Nucleus accumbens (tissue), 56 donors: ENCODE measurements around the gene NUAK1.

ENCODE experiments used
- DNase-seq, 56 donors: peaks; one replicate each; lab custom pipeline; 2025; lab: John Stamatoyannopoulos, UW

Gene NUAK1

GRCh38 chr12:106088811-106089485, 49.8 kb downstream of the NUAK1 start:
- DNase-seq = peak in 6 of 56 donors; percentile 13 to 36 (median 22)

GRCh38 chr12:106088246-106088808, 50.4 kb downstream of the NUAK1 start:
- DNase-seq = no peak

- DNase-seq = peak in 51 of 56 donors; percentile 17 to 93 (median 69)
Measured at GRCh38 chr12:106086696-106087095, 52.1 kb downstream of the NUAK1 start.

DNA sequence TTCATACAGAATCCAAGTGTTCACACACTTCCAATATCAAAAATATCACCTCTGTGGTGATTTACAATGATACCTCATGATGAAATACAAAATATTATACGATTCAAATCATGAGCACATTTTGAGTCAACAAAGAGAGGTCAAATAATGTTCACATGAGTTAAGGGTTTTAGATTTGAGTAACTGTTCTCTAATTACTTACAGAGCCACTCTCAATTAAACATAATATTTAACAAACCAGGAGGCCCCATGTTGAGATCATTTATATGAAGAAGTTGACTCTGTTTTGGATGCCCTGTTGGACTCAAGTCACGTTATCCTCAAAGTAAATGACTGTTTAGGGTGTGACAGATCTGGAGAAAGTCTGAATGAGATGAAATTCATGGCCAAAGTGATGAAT, 53.5 kb downstream of the NUAK1 start:
- no peak for DNase-seq

GRCh38 chr12:106084759-106085158, 54.0 kb downstream of the NUAK1 start:
- DNase-seq = no peak

DNA sequence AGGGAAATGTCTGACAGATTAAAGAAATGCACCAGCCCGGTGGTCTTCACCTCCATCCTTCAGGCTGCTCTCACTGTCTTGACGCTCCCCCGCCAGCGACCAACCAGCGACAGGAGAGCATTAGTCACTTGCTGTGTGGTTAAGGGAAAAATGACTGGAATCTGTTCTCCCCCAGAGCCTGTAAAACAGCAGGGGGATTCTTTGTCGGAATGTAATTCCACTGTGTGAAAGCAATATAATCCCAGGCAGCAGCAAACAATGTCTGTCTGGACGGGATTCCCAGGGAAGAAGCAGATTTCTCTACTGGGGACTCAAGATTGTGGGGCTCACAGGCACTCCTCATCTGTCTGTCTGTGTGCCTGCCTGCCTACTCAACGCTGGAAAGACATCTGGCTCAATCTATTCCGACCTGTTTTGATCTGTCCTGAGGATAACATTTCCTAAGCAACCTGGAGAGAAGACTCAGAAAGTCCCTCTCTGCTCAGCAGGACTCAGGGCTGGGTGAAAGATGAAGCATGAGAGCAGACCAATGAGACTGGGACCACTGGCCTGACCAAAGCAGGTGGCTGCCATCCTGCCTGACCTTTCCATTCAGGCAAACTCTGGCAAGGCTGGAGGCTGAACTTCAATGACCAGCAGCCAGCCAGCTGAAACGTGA, 54.6 kb downstream of the NUAK1 start:
- peak in 8 of 56 donors; percentile 15 to 45 (median 28) for DNase-seq

- no peak for DNase-seq
Measured at GRCh38 chr12:106082216-106083175, 56.3 kb downstream of the NUAK1 start.

- no peak for DNase-seq
Measured at GRCh38 chr12:106081606-106082005, 57.1 kb downstream of the NUAK1 start.

- DNase-seq = no peak
Measured at GRCh38 chr12:106080791-106081170, 58.0 kb downstream of the NUAK1 start.

DNA sequence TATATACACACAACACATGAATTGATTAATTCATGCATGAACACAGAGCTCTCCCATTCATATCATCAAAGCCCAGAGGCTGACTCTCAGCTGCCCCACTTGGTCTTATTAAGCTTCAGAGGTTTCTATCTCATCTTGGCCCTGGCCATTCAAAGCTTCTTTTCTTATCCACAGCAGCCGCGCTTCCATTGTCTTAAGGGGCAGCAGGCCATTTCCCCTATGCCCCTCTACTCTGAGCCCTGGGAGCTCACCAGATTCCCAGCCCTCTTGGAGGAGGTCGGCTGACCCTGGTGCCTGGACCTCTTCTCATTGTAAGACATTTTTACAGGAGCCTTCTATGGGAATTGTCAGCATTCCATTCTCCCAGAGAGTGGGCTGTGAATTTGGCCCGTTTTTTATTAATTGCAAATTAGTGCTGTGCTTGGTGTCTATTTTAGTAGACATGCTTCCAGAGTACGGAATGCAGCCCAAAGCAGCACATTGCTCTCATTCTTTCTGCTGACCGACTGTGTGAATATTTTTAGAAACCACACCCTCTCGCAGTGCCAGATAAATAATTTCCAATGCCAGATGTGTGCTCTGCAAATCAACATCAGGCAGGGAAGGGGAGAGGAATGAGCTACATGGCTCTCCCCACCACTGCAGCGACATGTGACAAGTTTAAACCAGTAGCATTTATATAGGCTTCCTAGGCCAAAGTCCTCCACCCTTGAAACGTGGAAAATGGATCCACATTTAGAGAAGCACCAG, 58.5 kb downstream of the NUAK1 start:
- peak in 2 of 56 donors; percentile 12 to 24 for DNase-seq

- DNase-seq = no peak
Measured at GRCh38 chr12:106079148-106079738, 59.5 kb downstream of the NUAK1 start.

DNA sequence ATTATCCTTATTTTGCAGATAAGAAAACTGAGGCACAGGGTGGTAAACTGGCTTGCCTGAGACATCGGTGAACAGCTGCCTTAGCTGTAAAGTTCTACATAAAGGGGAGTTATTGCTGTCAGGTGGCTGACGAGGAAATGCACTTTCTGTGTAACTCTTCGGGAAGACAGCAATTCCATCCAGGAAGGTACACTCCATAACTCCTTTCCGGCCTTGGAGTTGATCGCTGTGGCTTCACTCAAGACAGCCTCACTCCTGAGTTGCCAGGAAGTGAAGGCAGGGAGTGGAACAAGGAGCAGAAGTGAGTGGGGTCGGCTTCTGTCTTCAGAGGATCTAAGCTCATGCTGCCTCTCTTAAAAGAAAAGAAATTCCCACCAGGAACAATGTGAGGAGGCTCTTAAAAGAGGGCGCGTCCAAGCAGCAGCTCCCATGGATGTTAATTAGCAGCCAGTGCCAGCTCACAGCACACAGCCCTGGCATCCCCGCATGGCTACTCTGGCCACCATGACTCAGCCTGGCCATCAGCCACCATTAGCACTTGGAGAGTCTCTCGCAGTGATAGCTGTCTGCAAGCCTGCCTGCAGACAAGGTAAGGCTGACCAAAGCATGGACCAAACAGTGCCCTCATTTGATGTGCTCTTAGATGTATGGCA, 60.3 kb downstream of the NUAK1 start:
- DNase-seq = peak in 48 of 56 donors; percentile 17 to 87 (median 58)

DNA sequence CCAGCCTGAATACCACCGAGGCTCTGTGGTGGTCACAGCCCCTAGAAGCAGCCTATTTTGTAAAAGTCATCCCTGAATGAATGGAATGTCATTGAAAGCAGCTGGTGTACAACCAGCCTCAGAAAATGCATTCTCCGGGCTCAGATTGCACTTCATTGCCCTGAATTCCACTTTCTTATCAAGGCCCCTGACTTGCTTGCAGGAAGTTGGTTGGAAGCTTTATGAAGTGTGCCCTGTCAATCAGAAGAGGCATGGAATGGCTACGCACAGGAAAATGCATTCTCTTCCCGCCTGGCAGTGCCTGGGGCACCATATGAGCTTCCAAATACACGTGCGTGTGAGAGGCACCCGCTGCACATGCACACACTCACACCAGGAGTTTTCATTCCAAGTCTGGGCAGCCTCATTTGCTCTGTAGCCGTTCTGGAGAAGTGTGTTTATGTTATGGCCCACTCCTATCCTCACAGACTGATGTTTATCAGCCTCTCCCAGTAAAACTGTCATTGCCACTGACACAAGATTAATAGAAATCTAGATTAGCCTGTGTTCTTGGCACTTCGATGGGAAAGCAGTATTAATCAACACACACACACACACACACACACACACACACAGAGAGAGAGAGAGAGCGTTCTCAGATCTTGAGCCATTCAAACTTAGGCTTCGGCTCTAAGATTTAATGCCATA, 63.9 kb downstream of the NUAK1 start:
- DNase-seq = peak in 1 of 56 donors; percentile 8

- no peak for DNase-seq
Measured at GRCh38 chr12:106074361-106074705, 64.4 kb downstream of the NUAK1 start.

- no peak for DNase-seq
Measured at GRCh38 chr12:106073179-106073578, 65.6 kb downstream of the NUAK1 start.

DNA sequence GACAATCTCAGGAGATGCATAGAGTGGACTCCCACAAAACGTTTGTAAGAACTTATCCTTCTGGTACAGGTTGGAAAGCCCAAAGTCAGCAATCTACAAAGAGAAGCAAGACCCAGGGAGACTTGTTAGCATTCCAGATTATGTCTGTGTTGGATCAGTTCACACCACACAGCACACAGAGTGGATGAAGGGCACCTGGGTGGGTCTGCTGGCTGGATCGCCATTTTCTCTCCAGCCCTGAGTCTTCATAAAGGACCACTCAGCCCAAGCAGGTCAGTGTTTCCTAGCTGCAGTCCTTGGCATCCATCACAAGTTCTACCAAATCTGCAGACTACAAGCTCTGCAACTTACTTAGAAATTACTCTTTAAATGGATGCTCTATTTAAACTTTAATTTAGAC, 66.0 kb downstream of the NUAK1 start:
- DNase-seq = no peak

DNA sequence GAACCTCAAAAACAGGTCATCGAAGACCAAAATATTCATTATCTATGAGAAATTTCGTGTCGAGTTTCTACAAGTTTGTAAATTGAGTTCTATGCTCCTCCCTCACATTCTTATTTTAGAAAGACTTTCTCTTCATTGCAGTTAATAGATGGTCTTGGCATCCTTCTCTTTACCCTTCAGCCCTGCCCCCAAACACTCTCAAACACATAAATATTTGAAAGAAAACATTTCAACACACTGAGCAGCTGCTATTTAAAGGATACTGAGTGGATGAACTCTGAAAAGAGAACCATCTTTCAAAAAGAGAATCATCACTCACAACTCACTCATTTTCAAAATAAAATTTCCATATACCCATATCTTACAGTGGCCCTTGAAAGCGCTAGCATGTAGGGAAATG, 67.1 kb downstream of the NUAK1 start:
- no peak for DNase-seq

- DNase-seq = no peak
Measured at GRCh38 chr12:106070611-106071010, 68.1 kb downstream of the NUAK1 start.

- no peak for DNase-seq
Measured at GRCh38 chr12:106070147-106070546, 68.6 kb downstream of the NUAK1 start.
